ENCODE results near the gene TRIM24. TPM values are rescaled to one million over a fixed set of nuclear protein-coding genes. Genes with fewer than 3 reads are reported as not detected.
"Not testable (repeated sequence)": the region's sequence is repeated elsewhere in the genome, so short reads cannot be mapped to it uniquely, and the experiment has no call there.

TRIM24 gene
- total RNA-seq, 1 donor from 2014 or later: 20.7 TPM

DNA sequence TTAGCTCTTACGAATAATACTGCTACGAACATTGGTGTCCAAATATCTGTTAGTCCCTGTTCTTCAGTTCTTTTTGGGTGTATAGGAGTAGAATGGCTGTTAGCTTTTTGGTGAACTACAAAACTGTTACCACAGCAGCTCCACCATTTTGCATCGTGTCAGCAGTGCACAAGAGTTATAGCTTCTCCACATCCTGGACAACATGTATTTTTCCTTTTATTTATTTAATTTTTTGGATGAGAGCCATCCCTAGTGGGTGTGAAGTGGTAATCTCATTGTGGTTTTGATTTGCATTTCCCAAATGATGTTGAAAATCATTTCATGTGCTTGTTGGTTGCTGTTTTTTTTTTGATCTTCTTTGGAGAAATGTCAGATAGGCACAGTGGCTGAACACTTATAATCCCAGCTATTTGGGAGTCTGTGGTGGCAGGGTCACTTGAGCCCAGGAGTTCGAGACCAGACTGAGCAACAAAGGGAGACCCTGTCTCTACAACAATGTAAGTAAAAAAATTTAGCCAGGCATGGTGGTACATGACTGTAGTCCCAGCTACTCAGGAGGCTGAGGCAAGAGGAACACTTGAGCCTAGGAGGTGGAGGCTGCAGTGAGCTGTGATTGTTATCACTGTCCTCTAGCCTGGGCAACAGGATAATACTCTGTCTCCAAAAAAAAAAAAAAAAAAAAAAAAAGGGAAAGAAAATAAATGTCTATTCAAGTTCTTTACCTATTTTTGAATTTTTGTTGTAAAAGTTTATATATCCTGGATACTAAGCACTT lies 31.7 kb downstream of the TRIM24 start:
- Histone ChIP-seq H3K27me3 (ENCODE audit: control insufficient read depth, insufficient read depth, low read length) (no peaks in the 10 kb centered on the region), H3K36me3 (ENCODE audit: control insufficient read depth, insufficient read depth, low read length) (no peaks in the 10 kb centered on the region), H3K4me3 (ENCODE audit: low read depth, low read length) (no peak overlapping the region)
- TF ChIP-seq, protein P1, sequence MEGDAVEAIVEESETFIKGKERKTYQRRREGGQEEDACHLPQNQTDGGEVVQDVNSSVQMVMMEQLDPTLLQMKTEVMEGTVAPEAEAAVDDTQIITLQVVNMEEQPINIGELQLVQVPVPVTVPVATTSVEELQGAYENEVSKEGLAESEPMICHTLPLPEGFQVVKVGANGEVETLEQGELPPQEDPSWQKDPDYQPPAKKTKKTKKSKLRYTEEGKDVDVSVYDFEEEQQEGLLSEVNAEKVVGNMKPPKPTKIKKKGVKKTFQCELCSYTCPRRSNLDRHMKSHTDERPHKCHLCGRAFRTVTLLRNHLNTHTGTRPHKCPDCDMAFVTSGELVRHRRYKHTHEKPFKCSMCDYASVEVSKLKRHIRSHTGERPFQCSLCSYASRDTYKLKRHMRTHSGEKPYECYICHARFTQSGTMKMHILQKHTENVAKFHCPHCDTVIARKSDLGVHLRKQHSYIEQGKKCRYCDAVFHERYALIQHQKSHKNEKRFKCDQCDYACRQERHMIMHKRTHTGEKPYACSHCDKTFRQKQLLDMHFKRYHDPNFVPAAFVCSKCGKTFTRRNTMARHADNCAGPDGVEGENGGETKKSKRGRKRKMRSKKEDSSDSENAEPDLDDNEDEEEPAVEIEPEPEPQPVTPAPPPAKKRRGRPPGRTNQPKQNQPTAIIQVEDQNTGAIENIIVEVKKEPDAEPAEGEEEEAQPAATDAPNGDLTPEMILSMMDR (IDR thresholded peaks at IDR 0.05; ENCODE audit: insufficient read depth, low read length, poor library complexity, severe bottlenecking): no peak
- DNase-seq (ENCODE audit: low read depth): no peak

DNA sequence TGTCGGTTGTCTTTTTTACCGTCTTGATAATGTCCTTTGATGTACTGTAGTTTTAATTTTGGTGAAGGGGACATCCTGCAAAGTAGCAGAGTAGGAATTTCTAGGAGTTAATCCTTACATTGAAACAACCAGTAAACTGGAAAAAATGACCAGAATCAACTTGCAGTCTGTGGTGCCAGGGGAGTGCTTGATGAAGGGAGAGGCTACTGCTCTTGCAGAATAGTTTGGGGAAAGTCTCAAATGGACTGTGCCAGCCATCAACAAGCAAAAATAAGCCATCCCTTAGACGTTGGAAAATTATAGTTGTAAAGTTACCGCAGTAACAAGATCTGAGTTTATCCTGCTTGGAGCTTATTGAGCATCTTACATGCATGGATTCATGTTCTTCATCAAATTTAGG lies 32.4 kb downstream of the TRIM24 start:
- no peak overlapping the region for H3K4me3 ChIP-seq (ENCODE audit: low read depth, low read length)
- TF ChIP-seq, protein P1 (IDR thresholded peaks at IDR 0.05; ENCODE audit: insufficient read depth, low read length, poor library complexity, severe bottlenecking): no peak
- no peaks in the 10 kb centered on the region for H3K27me3 ChIP-seq (ENCODE audit: control insufficient read depth, insufficient read depth, low read length)
- H3K36me3 ChIP-seq (ENCODE audit: control insufficient read depth, insufficient read depth, low read length): no peaks in the 10 kb centered on the region
- DNase-seq (ENCODE audit: low read depth): no peak

DNA sequence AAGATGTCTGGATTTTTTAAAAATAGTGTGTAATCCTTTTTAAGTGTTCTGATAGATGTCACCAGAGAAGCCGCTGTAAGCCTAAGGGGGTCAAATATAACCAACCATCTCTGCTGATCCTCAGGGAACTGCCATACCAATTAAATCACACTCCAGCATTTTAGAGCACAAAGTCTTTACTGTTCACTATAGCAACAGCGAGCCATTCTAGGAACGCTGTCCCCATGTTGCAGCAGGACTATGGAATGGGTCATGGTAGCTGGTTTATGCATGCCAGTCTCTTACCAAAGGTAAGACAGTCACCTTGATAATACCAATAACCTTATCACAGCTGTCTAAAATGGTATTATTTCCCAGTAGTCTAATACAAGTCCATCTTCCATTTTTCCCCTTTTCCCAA lies 33.5 kb downstream of the TRIM24 start:
- Histone ChIP-seq H3K4me3 (ENCODE audit: low read depth, low read length) (no peak overlapping the region), H3K36me3 (ENCODE audit: control insufficient read depth, insufficient read depth, low read length) (no peaks in the 10 kb centered on the region), H3K27me3 (ENCODE audit: control insufficient read depth, insufficient read depth, low read length) (no peaks in the 10 kb centered on the region)
- DNase-seq (ENCODE audit: low read depth): no peak
- TF ChIP-seq, protein P1 (IDR thresholded peaks at IDR 0.05; ENCODE audit: insufficient read depth, low read length, poor library complexity, severe bottlenecking): no peak

DNA sequence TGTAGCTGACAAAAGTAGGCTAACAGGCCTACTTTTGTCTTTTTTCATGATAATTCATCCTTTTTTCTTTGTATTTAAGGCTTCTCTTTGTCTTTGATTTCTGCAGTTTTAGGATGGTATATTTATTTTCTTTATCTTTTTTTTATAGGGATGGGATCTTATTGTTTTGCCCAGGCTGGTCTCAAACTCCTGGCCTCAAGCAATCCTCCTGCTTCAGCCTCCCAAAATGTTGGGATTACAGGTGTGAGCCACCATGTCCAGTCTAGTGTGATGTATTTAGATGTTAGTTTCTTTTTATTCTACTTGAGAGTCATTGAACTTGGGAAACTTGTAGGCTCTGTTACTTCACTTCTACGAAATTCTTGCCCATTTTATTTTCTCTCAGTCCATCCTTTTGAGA lies 35.4 kb downstream of the TRIM24 start:
- no peaks in the 10 kb centered on the region for H3K36me3 ChIP-seq (ENCODE audit: control insufficient read depth, insufficient read depth, low read length)
- TF ChIP-seq, protein P1 (IDR thresholded peaks at IDR 0.05; ENCODE audit: insufficient read depth, low read length, poor library complexity, severe bottlenecking): no peak

DNA sequence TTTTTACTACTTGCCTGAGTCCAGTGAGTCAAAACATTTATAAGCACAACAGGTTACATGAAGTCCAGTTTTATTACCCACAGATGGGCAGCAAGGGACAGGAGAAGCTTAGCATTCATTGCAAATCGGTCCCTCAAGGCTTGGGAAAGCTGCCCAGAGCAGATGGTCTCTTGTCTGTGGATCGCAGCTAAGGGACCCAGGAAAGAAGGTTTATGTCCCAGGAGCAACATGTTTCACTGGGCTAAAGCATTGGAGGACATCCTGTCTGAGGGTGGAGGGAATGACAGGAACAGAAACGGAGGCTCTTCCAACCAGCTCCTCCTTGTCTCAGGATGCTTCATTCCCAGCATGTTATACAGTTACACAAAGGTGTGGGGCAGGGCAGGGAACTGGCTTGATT lies 39.3 kb downstream of the TRIM24 start:
- H3K4me3 ChIP-seq (ENCODE audit: low read depth, low read length): no peak overlapping the region
- TF ChIP-seq, protein P1 (IDR thresholded peaks at IDR 0.05; ENCODE audit: insufficient read depth, low read length, poor library complexity, severe bottlenecking): no peak
- no peak for DNase-seq (ENCODE audit: low read depth)
- no peaks in the 10 kb centered on the region for H3K27me3 ChIP-seq (ENCODE audit: control insufficient read depth, insufficient read depth, low read length)
- H3K36me3 ChIP-seq (ENCODE audit: control insufficient read depth, insufficient read depth, low read length): no peaks in the 10 kb centered on the region

More for the DNA sequence above, 35.4 kb downstream of the TRIM24 start:
- no peaks in the 10 kb centered on the region for H3K27me3 ChIP-seq (ENCODE audit: control insufficient read depth, insufficient read depth, low read length)
- H3K4me3 ChIP-seq (ENCODE audit: low read depth, low read length): no peak overlapping the region
- no peak for DNase-seq (ENCODE audit: low read depth)

DNA sequence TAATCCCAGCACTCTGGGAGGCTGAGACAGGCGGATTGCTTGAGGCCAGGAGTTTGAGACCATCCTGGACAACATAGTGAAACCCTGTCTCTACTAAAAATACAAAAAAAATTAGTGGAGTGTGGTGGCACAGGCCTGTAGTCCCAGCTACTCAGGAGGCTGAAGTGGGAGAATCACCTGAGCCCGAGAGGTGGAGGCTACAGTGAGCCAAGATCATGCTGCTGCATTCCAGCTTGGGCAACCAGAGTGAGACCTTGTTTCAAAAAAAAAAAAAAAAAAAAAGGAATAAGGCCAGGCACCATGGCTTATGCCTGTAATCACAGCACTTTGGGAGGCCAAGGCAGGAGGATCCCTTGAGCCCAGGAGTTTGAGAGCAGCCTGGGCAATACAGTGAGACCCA lies 40.2 kb downstream of the TRIM24 start:
- not testable (repeated sequence) for H3K4me3 ChIP-seq (ENCODE audit: low read depth, low read length); H3K27me3 ChIP-seq (ENCODE audit: control insufficient read depth, insufficient read depth, low read length); H3K36me3 ChIP-seq (ENCODE audit: control insufficient read depth, insufficient read depth, low read length); DNase-seq (ENCODE audit: low read depth)
